DOHH2 (cell line): Measurements from ENCODE around the gene SYNE1.

Source experiments
- H3F3A ChIP-seq: fragments of 200-600 bp; sonication (generic), shearing (Covaris generic); 2 replicates; pipeline ENCODE4 v1.6.0; 2016; ENCODE audit warnings: antibody characterized with exemption, mild to moderate bottlenecking; ENCODE audit not compliant: control insufficient read depth, insufficient read depth
- H3K27ac ChIP-seq: fragments of 200-600 bp; sonication (generic); 2 replicates; pipeline ENCODE4 v1.5.1; 2014; ENCODE audit warnings: low read depth, mild to moderate bottlenecking, low read length, moderate library complexity
- H3K27me3 ChIP-seq: fragments of 200-600 bp; sonication (generic); 2 replicates; pipeline ENCODE4 v1.6.1; 2014; ENCODE audit warnings: mild to moderate bottlenecking, low read length, mixed read lengths; ENCODE audit not compliant: control insufficient read depth
- H3K36me3 ChIP-seq: fragments of 200-600 bp; sonication (generic); 2 replicates; pipeline ENCODE4 v1.6.1; 2014; ENCODE audit warnings: mild to moderate bottlenecking, low read length, moderate library complexity, mixed read lengths; ENCODE audit not compliant: control insufficient read depth
- H3K4me1 ChIP-seq: fragments of 200-600 bp; sonication (generic); 2 replicates; pipeline ENCODE4 v1.6.1; 2014; ENCODE audit warnings: mild to moderate bottlenecking, low read length, mixed read lengths; ENCODE audit not compliant: control insufficient read depth
- H3K4me2 ChIP-seq: fragments of 200-600 bp; sonication (generic); 2 replicates; pipeline ENCODE4 v1.6.0; 2014; ENCODE audit warnings: mild to moderate bottlenecking, low read length, moderate library complexity
- H3K4me3 ChIP-seq: fragments of 200-600 bp; sonication (generic); 2 replicates; pipeline ENCODE4 v1.5.1; 2014; ENCODE audit warnings: mild to moderate bottlenecking, low read length, mixed read lengths
- H3K79me2 ChIP-seq: fragments of 200-600 bp; sonication (generic); 2 replicates; pipeline ENCODE4 v1.6.1; 2014; ENCODE audit warnings: mild to moderate bottlenecking, low read length, mixed read lengths; ENCODE audit not compliant: control insufficient read depth
- H3K9me2 ChIP-seq: fragments of 200-600 bp; sonication (generic); replicated peaks from 2 replicates; pipeline ENCODE4 v1.6.1; 2014; ENCODE audit warnings: mild to moderate bottlenecking, low read length, mixed read lengths; ENCODE audit not compliant: control insufficient read depth
- H3K9me3 ChIP-seq: fragments of 200-600 bp; sonication (generic); 2 replicates; pipeline ENCODE4 v1.6.1; 2014; ENCODE audit warnings: antibody characterized with exemption, low read length, mixed read lengths; ENCODE audit not compliant: control insufficient read depth, insufficient read depth
- H4K20me1 ChIP-seq: fragments of 200-600 bp; sonication (generic); 2 replicates; pipeline ENCODE4 v1.6.0; 2014; ENCODE audit warnings: low read depth, mild to moderate bottlenecking, antibody characterized with exemption, low read length, moderate library complexity; ENCODE audit not compliant: control insufficient read depth, insufficient read depth
- EZH2phosphoT487 ChIP-seq: fragments of 200-600 bp; sonication (generic); IDR thresholded peaks from 2 replicates; pipeline ENCODE4 v1.6.1; 2017; ENCODE audit warnings: borderline replicate concordance, mild to moderate bottlenecking, antibody characterized with exemption, low read length, moderate library complexity, mixed read lengths
- TF ChIP-seq, protein P1 (sequence below): fragments of 200-600 bp; sonication (generic); IDR thresholded peaks from one replicate; pipeline ENCODE4 v1.5.1; 2014; ENCODE audit warnings: antibody characterized with exemption, mild to moderate bottlenecking, low read depth, low read length; ENCODE audit not compliant: poor library complexity, severe bottlenecking

The SYNE1 gene

DNA sequence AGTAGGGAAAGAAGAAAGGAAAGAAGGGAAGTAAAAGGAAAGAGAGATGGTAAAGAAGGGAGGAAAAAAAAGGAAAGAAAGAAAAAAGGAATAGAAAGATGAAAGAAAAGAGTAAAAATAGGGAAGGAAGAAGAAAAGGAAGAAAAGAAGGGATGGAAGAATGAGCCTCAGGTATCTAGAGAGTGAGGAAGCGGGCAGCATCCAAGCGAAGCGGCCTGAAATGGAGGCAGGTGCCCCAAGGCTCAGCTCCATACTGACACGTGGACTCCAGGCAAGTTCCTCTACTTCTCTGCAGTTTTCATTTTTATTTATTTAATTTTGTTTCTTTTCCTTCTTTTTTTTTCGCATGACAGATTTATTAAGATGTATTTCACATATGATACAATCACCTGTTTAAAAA lies 456.6 kb downstream of the SYNE1 start:
- TF ChIP-seq, protein P1, sequence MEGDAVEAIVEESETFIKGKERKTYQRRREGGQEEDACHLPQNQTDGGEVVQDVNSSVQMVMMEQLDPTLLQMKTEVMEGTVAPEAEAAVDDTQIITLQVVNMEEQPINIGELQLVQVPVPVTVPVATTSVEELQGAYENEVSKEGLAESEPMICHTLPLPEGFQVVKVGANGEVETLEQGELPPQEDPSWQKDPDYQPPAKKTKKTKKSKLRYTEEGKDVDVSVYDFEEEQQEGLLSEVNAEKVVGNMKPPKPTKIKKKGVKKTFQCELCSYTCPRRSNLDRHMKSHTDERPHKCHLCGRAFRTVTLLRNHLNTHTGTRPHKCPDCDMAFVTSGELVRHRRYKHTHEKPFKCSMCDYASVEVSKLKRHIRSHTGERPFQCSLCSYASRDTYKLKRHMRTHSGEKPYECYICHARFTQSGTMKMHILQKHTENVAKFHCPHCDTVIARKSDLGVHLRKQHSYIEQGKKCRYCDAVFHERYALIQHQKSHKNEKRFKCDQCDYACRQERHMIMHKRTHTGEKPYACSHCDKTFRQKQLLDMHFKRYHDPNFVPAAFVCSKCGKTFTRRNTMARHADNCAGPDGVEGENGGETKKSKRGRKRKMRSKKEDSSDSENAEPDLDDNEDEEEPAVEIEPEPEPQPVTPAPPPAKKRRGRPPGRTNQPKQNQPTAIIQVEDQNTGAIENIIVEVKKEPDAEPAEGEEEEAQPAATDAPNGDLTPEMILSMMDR, result no peak
- TF ChIP-seq EZH2phosphoT487, result no peak
- peaks cover 11% of the 10 kb centered on the region for H3F3A ChIP-seq
- H3K27me3 ChIP-seq, result no peaks in the 10 kb centered on the region
- no peak overlapping the region for H3K27ac ChIP-seq
- H3K4me3 ChIP-seq, result no peak overlapping the region
- H3K9me3 ChIP-seq, result no peaks in the 10 kb centered on the region
- H3K9me2 ChIP-seq, result no peaks in the 10 kb centered on the region
- peaks cover 67% of the 10 kb centered on the region for H3K36me3 ChIP-seq
- H3K79me2 ChIP-seq, result peaks cover 36% of the 10 kb centered on the region
- no peak overlapping the region for H3K4me2 ChIP-seq
- peaks cover 40% of the 10 kb centered on the region for H3K4me1 ChIP-seq
- no peaks in the 10 kb centered on the region for H4K20me1 ChIP-seq

DNA sequence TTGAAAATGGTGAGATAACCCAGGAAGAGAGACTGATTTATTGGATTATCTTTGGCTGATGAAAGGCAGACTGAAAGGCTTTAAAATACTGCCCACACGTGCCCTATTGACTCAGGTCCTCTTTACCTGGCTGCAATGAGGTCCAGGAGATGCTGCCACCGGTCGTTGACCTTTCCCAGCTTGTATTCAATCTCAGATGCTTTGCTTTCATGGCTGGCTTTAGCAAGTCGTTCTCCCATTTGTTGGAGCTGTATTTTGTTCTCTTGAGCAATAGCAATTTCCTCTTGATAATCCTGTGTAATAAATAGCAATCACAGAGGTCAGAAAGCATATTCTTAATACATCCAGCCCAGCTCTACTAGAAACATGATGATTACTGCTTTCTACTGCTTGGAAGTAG lies 460.9 kb downstream of the SYNE1 start:
- Histone ChIP-seq H3K36me3 (peaks cover 78% of the 10 kb centered on the region), H3K79me2 (peaks cover 3% of the 10 kb centered on the region), H3K4me1 (peaks cover 16% of the 10 kb centered on the region), H3K27ac (no peak overlapping the region), H3K9me3 (no peaks in the 10 kb centered on the region), H3K4me2 (no peak overlapping the region), H4K20me1 (no peaks in the 10 kb centered on the region), H3F3A (peaks cover 21% of the 10 kb centered on the region), H3K9me2 (no peaks in the 10 kb centered on the region), H3K27me3 (no peaks in the 10 kb centered on the region), H3K4me3 (no peak overlapping the region)
- no peak for TF ChIP-seq EZH2phosphoT487
- TF ChIP-seq, protein P1, result no peak

DNA sequence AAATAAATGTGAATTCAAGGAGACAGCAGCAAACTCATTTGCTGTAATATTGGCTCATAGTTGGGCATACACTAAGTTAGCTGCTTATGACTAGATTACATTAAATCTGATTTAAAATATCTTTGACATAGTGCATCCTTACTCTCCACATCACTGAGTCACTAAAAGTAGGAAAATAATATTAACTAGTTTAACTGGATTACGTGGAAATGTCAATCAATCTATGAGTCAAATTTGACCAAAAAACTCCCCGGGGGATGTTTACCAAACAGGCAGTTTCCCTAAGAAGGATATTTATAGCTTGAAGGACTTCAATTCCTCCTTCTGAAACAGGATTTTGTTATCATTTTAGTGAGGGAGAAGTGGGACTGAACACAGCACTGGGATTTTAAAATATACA lies 463.2 kb downstream of the SYNE1 start:
- Histone ChIP-seq H3K27ac (no peak overlapping the region), H3K27me3 (no peaks in the 10 kb centered on the region), H3K36me3 (peaks cover 80% of the 10 kb centered on the region), H3K4me2 (no peak overlapping the region), H3F3A (peaks cover 32% of the 10 kb centered on the region), H3K4me3 (no peak overlapping the region), H3K4me1 (peaks cover 36% of the 10 kb centered on the region), H3K9me2 (no peaks in the 10 kb centered on the region), H3K79me2 (no peaks in the 10 kb centered on the region; the same call in 1 of the 2 replicates), H4K20me1 (no peaks in the 10 kb centered on the region), H3K9me3 (no peaks in the 10 kb centered on the region)
- no peak for TF ChIP-seq EZH2phosphoT487
- TF ChIP-seq, protein P1, result no peak

DNA sequence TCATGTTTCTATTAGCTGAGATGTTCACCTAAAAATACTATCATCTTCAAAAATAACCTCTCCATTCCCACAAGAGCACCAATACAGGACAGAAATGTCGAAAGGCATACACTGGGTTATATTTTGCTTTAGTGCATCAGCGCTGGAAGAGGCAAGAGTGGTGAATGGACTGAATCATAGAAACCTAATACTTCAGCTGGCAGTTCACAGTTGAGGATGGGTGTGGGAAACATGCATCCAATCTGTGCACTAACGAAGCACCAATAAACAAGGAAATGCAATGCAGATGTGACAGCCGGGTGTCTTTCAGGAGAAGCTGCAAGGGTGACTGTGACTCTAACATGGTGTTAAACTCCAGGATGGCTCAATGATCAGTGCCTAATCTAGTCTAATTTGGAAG lies 463.8 kb downstream of the SYNE1 start:
- H3K4me1 ChIP-seq, result peaks cover 41% of the 10 kb centered on the region
- H3K36me3 ChIP-seq, result peaks cover 74% of the 10 kb centered on the region
- TF ChIP-seq EZH2phosphoT487, result no peak
- TF ChIP-seq, protein P1, result no peak

More for the DNA sequence above, 463.8 kb downstream of the SYNE1 start:
- Histone ChIP-seq H4K20me1 (no peaks in the 10 kb centered on the region), H3K4me2 (no peak overlapping the region), H3K4me3 (no peak overlapping the region), H3K9me3 (no peaks in the 10 kb centered on the region), H3K79me2 (no peaks in the 10 kb centered on the region; the same call in 1 of the 2 replicates), H3F3A (peaks cover 37% of the 10 kb centered on the region), H3K27me3 (no peaks in the 10 kb centered on the region), H3K27ac (no peak overlapping the region), H3K9me2 (no peaks in the 10 kb centered on the region)
